Measurements from ENCODE around the gene SLC17A3.

DNA sequence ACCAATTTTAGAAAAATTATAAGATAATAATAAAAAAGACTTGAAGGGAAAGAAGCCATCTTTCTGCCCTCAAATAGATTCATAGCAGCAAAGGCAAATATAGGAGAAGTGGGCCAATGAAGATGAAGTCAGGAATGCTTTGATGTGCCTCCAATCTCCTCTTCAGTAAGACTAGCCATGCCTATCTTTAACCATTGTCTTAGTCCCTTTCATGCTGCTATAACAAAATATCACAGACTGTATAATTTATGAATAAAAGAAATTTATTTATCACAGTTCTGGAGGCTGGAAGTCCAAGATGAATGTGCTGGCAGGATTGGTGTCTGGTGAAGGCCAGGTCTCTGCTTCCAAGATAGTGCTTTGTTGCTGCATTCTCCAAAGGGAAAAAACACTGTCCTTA lies 18.8 kb upstream of the SLC17A3 start:
- TF ChIP-seq, protein P1, sequence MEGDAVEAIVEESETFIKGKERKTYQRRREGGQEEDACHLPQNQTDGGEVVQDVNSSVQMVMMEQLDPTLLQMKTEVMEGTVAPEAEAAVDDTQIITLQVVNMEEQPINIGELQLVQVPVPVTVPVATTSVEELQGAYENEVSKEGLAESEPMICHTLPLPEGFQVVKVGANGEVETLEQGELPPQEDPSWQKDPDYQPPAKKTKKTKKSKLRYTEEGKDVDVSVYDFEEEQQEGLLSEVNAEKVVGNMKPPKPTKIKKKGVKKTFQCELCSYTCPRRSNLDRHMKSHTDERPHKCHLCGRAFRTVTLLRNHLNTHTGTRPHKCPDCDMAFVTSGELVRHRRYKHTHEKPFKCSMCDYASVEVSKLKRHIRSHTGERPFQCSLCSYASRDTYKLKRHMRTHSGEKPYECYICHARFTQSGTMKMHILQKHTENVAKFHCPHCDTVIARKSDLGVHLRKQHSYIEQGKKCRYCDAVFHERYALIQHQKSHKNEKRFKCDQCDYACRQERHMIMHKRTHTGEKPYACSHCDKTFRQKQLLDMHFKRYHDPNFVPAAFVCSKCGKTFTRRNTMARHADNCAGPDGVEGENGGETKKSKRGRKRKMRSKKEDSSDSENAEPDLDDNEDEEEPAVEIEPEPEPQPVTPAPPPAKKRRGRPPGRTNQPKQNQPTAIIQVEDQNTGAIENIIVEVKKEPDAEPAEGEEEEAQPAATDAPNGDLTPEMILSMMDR (conservative IDR thresholded peaks at IDR 0.05; ENCODE audit: low read depth in 2 of 2): no peak
- TF ChIP-seq CREB1 (CRISPR knock-in tag; IDR thresholded peaks at IDR 0.05; ENCODE audit: low read depth) (no peak), POLR2AphosphoS5 (IDR thresholded peaks at IDR 0.05; ENCODE audit: low read depth) (no peak), EZH2 (IDR thresholded peaks at IDR 0.05; ENCODE audit: low read depth, unreplicated experiment) (no peak), EZH2phosphoT487 (IDR thresholded peaks at IDR 0.05; ENCODE audit: unreplicated experiment) (no peak), ZNF114 (CRISPR knock-in tag; IDR thresholded peaks at IDR 0.05) (no peak), JUNB (IDR thresholded peaks at IDR 0.05; ENCODE audit: unreplicated experiment) (no peak), STAT1 (IDR thresholded peaks at IDR 0.05; ENCODE audit: unreplicated experiment) (no peak), ZNF331 (CRISPR knock-in tag; IDR thresholded peaks at IDR 0.05; ENCODE audit: low read depth) (no peak)
- TF ChIP-seq, protein P2, sequence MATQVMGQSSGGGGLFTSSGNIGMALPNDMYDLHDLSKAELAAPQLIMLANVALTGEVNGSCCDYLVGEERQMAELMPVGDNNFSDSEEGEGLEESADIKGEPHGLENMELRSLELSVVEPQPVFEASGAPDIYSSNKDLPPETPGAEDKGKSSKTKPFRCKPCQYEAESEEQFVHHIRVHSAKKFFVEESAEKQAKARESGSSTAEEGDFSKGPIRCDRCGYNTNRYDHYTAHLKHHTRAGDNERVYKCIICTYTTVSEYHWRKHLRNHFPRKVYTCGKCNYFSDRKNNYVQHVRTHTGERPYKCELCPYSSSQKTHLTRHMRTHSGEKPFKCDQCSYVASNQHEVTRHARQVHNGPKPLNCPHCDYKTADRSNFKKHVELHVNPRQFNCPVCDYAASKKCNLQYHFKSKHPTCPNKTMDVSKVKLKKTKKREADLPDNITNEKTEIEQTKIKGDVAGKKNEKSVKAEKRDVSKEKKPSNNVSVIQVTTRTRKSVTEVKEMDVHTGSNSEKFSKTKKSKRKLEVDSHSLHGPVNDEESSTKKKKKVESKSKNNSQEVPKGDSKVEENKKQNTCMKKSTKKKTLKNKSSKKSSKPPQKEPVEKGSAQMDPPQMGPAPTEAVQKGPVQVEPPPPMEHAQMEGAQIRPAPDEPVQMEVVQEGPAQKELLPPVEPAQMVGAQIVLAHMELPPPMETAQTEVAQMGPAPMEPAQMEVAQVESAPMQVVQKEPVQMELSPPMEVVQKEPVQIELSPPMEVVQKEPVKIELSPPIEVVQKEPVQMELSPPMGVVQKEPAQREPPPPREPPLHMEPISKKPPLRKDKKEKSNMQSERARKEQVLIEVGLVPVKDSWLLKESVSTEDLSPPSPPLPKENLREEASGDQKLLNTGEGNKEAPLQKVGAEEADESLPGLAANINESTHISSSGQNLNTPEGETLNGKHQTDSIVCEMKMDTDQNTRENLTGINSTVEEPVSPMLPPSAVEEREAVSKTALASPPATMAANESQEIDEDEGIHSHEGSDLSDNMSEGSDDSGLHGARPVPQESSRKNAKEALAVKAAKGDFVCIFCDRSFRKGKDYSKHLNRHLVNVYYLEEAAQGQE (IDR thresholded peaks at IDR 0.05; ENCODE audit: unreplicated experiment): no peak
